Measurements from ENCODE around the gene CCL19.
"Not testable (repeated sequence)": the region's sequence is repeated elsewhere in the genome, so short reads cannot be mapped to it uniquely, and the experiment has no call there.

CCL19 gene

GRCh38 chr9:34690983-34691935 is at the start of gene CCL19:
Gene CCL19 (minus strand): TSS chr9:34691276. CDS start chr9:34691139, 137 bp downstream.
- in situ Hi-C loops (cut with HindIII; ENCODE audit: low sequenced_read_pairs): no loop called here
- no peak within 1 kb of the TSS for H3K4me3 ChIP-seq (ENCODE audit: low read depth, low read length)
- DNase-seq (ENCODE audit: low read depth, low spot score): no peak
- TF ChIP-seq CTCF (IDR thresholded peaks at IDR 0.05; ENCODE audit: low read depth, low read length): no peak

- in situ Hi-C loops (cut with HindIII; ENCODE audit: low sequenced_read_pairs); DNase-seq (ENCODE audit: low read depth, low spot score); H3K4me3 ChIP-seq (ENCODE audit: low read depth, low read length): not testable (repeated sequence)
These were observed 49.1 kb upstream of the CCL19 start for GRCh38 chr9:34740176-34740575.

- no peak overlapping the region for H3K4me3 ChIP-seq (ENCODE audit: low read depth, low read length)
- in situ Hi-C loops (cut with HindIII; ENCODE audit: low sequenced_read_pairs): no loop called here
- no peak for DNase-seq (ENCODE audit: low read depth, low spot score)
- TF ChIP-seq CTCF (IDR thresholded peaks at IDR 0.05; ENCODE audit: low read depth, low read length): no peak
These were observed 46.7 kb upstream of the CCL19 start for GRCh38 chr9:34737677-34738260.

GRCh38 chr9:34734720-34735119 is 43.6 kb upstream of the CCL19 start:
- in situ Hi-C loops (cut with HindIII; ENCODE audit: low sequenced_read_pairs): no loop called here
- no peak overlapping the region for H3K4me3 ChIP-seq (ENCODE audit: low read depth, low read length)
- no peak for TF ChIP-seq CTCF (IDR thresholded peaks at IDR 0.05; ENCODE audit: low read depth, low read length)
- DNase-seq (ENCODE audit: low read depth, low spot score): no peak

- no peak for DNase-seq (ENCODE audit: low read depth, low spot score)
- no peak for TF ChIP-seq CTCF (IDR thresholded peaks at IDR 0.05; ENCODE audit: low read depth, low read length)
- in situ Hi-C loops (cut with HindIII; ENCODE audit: low sequenced_read_pairs): no loop called here
- H3K4me3 ChIP-seq (ENCODE audit: low read depth, low read length): no peak overlapping the region
These were observed 41.8 kb upstream of the CCL19 start for GRCh38 chr9:34732886-34733285.

- H3K4me3 ChIP-seq (ENCODE audit: low read depth, low read length): no peak overlapping the region
- in situ Hi-C loops (cut with HindIII; ENCODE audit: low sequenced_read_pairs): no loop called here
- TF ChIP-seq CTCF (IDR thresholded peaks at IDR 0.05; ENCODE audit: low read depth, low read length): no peak
- no peak for DNase-seq (ENCODE audit: low read depth, low spot score)
These were observed 41.4 kb upstream of the CCL19 start for GRCh38 chr9:34732478-34732877.

- no peak for TF ChIP-seq CTCF (IDR thresholded peaks at IDR 0.05; ENCODE audit: low read depth, low read length)
- in situ Hi-C loops (cut with HindIII; ENCODE audit: low sequenced_read_pairs): no loop called here
- DNase-seq (ENCODE audit: low read depth, low spot score): no peak
These were observed 32.1 kb upstream of the CCL19 start for GRCh38 chr9:34723141-34723540.

GRCh38 chr9:34719769-34720025 is 28.6 kb upstream of the CCL19 start:
- DNase-seq (ENCODE audit: low read depth, low spot score); H3K4me3 ChIP-seq (ENCODE audit: low read depth, low read length); in situ Hi-C loops (cut with HindIII; ENCODE audit: low sequenced_read_pairs): not testable (repeated sequence)

More at GRCh38 chr9:34723141-34723540, 32.1 kb upstream of the CCL19 start:
- H3K4me3 ChIP-seq (ENCODE audit: low read depth, low read length): no peak overlapping the region

Measured in astrocyte of the spinal cord (primary cell).